ENCODE measurements around the gene CHRNE.

Gene CHRNE

GRCh38 chr17:4851084-4851483 is 51.8 kb downstream of the CHRNE start:
- DNase-seq: no peak

- DNase-seq: no peak
These were observed 52.7 kb downstream of the CHRNE start for GRCh38 chr17:4850246-4850645.

GRCh38 chr17:4849011-4849536 is 53.8 kb downstream of the CHRNE start:
- no peak for DNase-seq
